HUES64 (cell line): ENCODE data around the gene TMEM9.

Experiments
- H3K27ac ChIP-seq: 2 replicates; pipeline ENCODE4 v1.7.0; 2013; ENCODE audit warnings: low read depth, low read length, inconsistent platforms
- H3K27me3 ChIP-seq: 2 replicates; pipeline ENCODE4 v1.6.1; 2013; ENCODE audit warnings: mild to moderate bottlenecking, low read length; ENCODE audit not compliant: insufficient read depth
- H3K36me3 ChIP-seq: 2 replicates; pipeline ENCODE4 v1.6.1; 2013; ENCODE audit warnings: mild to moderate bottlenecking, low read length; ENCODE audit not compliant: insufficient read depth
- H3K4me1 ChIP-seq: 2 replicates; pipeline ENCODE4 v1.6.1; 2013; ENCODE audit warnings: mild to moderate bottlenecking, low read length, moderate library complexity; ENCODE audit not compliant: insufficient read depth
- H3K4me3 ChIP-seq: 2 replicates; pipeline ENCODE4 v1.5.1; 2013; ENCODE audit warnings: mild to moderate bottlenecking, low read length, moderate library complexity
- H3K9ac ChIP-seq: 2 replicates; pipeline ENCODE4 v1.6.1; 2013; ENCODE audit warnings: mild to moderate bottlenecking, low read depth, low read length
- H3K9me3 ChIP-seq: 2 replicates; pipeline ENCODE4 v1.6.1; 2013; ENCODE audit warnings: low read depth, low read length; ENCODE audit not compliant: insufficient read depth
- WGBS: fragments of 150-250, 120-280 bp; methylation state at CpG from one replicate; pipeline ENCODE4 v1.1.7; 2013; ENCODE audit warnings: missing lambda C conversion rate; 5-methylcytosine and 5-hydroxymethylcytosine counted together

TMEM9 gene

DNA sequence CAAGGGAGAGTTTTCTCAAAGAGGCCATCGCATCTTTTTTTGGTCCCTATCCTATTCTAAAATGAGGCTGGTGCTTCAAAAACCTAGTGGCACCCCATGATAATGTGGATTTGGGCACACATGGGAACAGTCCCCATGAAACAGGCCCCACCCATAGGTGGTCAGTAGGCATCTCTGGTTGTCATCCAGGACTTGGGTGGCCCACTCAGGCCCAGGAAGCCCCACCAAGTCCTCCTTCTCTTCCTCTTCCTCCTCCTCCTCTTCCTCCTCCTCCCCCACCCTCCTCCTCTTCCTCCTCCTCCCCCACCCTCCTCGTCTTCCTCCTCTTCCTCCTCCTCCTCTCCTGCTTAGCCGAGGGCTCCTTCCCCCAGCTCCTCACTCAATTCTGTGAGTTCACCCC, 42.6 kb downstream of the TMEM9 start:
- 85% methylated on average over 3 of the region's 3 CpGs for WGBS
- no peak overlapping the region for H3K27ac ChIP-seq

DNA sequence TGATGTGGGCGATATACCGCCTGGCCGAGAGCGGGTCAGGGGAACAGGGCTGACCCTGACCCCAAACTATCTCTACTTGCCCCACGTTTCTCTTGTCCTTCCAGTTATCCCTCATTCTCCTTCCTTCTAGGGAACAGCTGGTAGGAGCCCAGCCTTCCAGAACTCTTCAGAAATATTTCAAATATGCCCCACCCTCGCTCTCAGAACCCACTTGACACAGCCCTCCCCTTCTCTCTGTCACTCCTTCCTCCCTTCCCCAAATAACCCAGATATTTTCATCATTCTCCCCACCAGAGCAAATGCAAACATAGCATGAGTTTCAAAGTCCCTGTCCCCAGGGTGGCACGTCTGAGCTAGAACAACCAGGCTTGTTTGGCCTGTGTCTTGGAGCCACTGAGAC, 43.1 kb downstream of the TMEM9 start:
- Histone ChIP-seq H3K9me3 (no peaks in the 10 kb centered on the region), H3K4me1 (peaks cover 8% of the 10 kb centered on the region; the same call in 1 of the 2 replicates), H3K9ac (no peak overlapping the region), H3K27ac (no peak overlapping the region), H3K4me3 (no peak overlapping the region), H3K36me3 (no peaks in the 10 kb centered on the region), H3K27me3 (peaks cover 31% of the 10 kb centered on the region)
- 93% methylated on average over 7 of the region's 7 CpGs for WGBS

More for the DNA sequence above, 42.6 kb downstream of the TMEM9 start:
- H3K4me3 ChIP-seq = no peak overlapping the region
- no peak overlapping the region for H3K9ac ChIP-seq
- no peaks in the 10 kb centered on the region for H3K9me3 ChIP-seq
- no peaks in the 10 kb centered on the region for H3K36me3 ChIP-seq
- H3K4me1 ChIP-seq = peaks cover 8% of the 10 kb centered on the region; the same call in 1 of the 2 replicates
- peaks cover 36% of the 10 kb centered on the region for H3K27me3 ChIP-seq

DNA sequence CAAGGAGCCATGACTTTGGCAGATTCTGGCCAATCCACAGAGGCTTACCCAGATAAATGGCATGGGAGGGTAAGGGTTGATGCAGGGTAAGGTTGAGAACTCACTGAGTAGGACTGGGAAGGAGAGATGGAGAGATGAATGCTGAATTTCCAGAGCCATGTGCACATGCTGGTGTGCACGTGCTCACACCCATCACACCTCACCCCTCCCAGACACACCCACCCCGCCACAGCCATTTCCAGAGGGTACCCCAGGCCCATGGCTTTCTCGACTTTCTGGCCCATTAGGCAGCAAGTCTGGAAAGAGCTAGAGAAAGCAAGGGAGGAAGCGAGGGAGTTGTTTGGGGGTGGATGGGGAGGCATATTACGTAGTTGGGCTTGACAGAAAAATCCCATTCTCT, 43.7 kb downstream of the TMEM9 start:
- peaks cover 8% of the 10 kb centered on the region; the same call in 1 of the 2 replicates for H3K4me1 ChIP-seq
- no peak overlapping the region for H3K9ac ChIP-seq
- 77% methylated on average over 5 of the region's 5 CpGs for WGBS
- H3K27ac ChIP-seq = no peak overlapping the region
- H3K36me3 ChIP-seq = no peaks in the 10 kb centered on the region
- peaks cover 26% of the 10 kb centered on the region for H3K27me3 ChIP-seq
- no peak overlapping the region for H3K4me3 ChIP-seq
- H3K9me3 ChIP-seq = no peaks in the 10 kb centered on the region

DNA sequence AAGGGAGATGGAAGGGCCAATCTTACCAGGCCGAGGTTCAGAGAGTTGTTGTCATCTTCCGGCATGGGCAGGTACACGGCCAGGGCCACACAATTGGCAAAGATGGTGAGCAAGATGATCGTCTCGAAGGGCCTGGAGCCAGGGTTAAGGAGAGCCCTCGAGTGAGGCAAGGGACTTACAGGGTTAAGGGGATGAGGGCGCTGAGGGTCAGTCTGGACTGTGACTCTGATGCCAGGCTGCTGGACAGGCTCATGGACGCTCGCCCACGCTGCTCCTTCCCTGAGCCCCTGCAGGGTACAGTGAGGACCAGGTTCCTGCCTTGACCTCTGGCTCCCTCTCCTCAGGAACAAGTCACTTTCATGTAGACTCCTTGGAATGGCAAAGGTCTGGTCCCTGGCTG, 44.1 kb downstream of the TMEM9 start:
- Histone ChIP-seq H3K27ac (no peak overlapping the region), H3K4me1 (peaks cover 8% of the 10 kb centered on the region; the same call in 1 of the 2 replicates), H3K9ac (no peak overlapping the region), H3K36me3 (no peaks in the 10 kb centered on the region), H3K27me3 (peaks cover 21% of the 10 kb centered on the region), H3K4me3 (no peak overlapping the region), H3K9me3 (no peaks in the 10 kb centered on the region)
- WGBS = 93% methylated on average over 10 of the region's 10 CpGs

DNA sequence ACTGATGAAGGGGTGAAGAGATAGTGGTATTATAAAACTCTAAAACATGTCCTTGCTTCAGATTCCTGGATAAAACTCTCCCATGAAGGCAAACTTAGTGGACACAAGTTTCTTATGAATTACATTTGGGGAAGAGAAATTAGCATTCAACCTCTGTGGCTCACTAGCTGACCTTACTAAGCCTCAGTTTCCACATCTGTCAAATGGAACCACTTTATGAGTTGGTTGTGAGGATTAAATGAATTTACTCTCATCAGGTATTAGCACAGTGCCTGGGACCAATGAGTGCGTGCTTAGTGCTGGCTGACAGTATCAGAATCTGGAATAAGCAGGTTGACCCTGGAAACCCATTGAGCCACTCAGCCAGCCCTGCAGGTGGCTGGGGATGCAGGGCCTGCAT, 44.6 kb downstream of the TMEM9 start:
- Histone ChIP-seq H3K4me1 (peaks cover 8% of the 10 kb centered on the region; the same call in 1 of the 2 replicates), H3K9ac (no peak overlapping the region), H3K4me3 (no peak overlapping the region), H3K9me3 (no peaks in the 10 kb centered on the region), H3K27me3 (peaks cover 16% of the 10 kb centered on the region), H3K27ac (no peak overlapping the region), H3K36me3 (no peaks in the 10 kb centered on the region)
- WGBS = 90% methylated on average over 1 of the region's 1 CpG

DNA sequence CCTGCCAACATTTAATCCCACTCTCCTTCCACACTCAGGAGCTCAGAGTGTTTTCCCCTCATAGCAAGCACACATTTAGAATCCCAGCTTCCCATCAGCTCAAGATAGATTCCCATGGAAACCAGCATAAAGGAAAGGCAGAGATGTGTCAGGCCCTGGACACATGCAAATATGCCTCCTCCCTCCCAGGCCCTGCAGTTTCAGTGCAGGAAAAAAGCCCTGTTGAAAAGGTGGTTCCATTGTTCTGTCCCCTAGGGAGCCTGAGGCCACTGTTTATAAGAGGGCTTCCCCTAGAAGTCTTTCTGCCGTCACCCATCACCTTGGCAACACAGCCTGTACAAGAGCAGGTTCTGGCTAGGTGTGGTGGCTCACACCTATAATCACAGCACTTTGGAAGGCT, 45.7 kb downstream of the TMEM9 start:
- 53% methylated on average over 1 of the region's 1 CpG for whole genome bisulfite sequencing
- no peak overlapping the region for H3K4me3 ChIP-seq
- peaks cover 5% of the 10 kb centered on the region; the same call in 1 of the 2 replicates for H3K4me1 ChIP-seq
- H3K9ac ChIP-seq = no peak overlapping the region
- no peak overlapping the region for H3K27ac ChIP-seq
- H3K36me3 ChIP-seq = no peaks in the 10 kb centered on the region
- H3K27me3 ChIP-seq = peaks cover 8% of the 10 kb centered on the region
- no peaks in the 10 kb centered on the region for H3K9me3 ChIP-seq

DNA sequence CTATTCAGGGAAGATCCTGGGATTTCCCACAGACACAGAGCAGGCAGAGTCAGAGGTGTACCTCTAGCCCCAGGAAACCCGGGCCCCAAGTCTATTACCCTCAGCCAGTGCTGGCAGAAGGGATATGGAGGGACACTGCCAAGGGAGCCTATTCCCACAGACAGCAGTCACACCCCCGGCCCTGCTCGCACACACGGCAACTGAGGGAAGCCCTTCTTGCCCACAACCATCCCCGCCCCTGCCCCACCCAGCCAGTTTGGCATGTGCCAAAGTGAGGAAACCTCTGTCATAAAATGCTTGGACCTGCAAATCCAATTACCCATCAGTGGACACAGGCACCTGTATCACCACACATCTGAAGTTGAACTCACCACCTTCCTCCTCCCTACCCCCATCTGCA, 48.6 kb downstream of the TMEM9 start:
- no peak overlapping the region for H3K9ac ChIP-seq
- H3K4me3 ChIP-seq = no peak overlapping the region
- no peaks in the 10 kb centered on the region for H3K9me3 ChIP-seq
- no peaks in the 10 kb centered on the region for H3K27me3 ChIP-seq
- H3K27ac ChIP-seq = no peak overlapping the region
- WGBS = 90% methylated on average over 5 of the region's 5 CpGs
- H3K36me3 ChIP-seq = no peaks in the 10 kb centered on the region
- peaks cover 5% of the 10 kb centered on the region; the same call in 1 of the 2 replicates for H3K4me1 ChIP-seq

DNA sequence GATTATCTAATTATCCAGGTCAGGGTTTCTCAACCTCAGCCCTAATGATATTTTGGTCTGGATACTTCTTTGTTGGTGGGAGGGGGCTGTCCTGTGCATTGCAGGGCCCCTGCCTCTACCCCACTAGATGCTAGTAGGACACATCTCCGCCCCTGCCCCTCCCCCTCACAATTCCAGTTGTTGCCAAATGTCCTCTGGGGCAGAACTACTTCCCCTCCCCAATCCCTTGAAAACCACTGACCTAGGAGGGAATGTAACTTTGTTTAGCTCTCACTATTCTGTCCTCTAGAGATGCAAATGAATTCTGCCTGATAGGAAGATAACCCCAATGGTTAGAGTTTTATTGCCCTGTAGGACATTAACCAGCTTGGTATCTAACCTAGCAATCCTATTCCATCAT, 50.1 kb downstream of the TMEM9 start:
- Histone ChIP-seq H3K9me3 (no peaks in the 10 kb centered on the region), H3K27ac (no peak overlapping the region), H3K4me1 (peaks cover 5% of the 10 kb centered on the region; the same call in 1 of the 2 replicates), H3K27me3 (no peaks in the 10 kb centered on the region), H3K4me3 (no peak overlapping the region), H3K9ac (no peak overlapping the region), H3K36me3 (no peaks in the 10 kb centered on the region)
- WGBS = 56% methylated on average over 1 of the region's 1 CpG

DNA sequence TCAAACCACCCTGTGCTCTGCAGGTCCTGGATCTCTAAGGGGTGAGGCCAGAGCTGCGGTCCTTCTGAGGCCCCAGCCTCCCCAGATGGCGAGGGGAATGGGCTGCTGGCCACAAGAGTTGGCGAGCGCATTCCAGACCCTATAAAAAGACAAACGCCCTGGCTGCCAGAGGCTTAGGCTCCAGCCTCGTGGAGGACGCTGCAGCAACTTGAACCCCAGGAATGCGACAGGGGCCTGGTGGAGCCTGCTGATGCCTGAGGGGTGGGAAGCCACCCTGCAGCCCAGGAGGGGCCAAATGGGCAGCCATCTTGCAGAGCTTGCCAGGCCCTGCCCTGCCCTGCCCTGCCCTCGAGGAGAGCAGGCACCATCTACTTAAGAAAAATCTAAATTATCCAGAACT, 50.6 kb downstream of the TMEM9 start:
- H3K27me3 ChIP-seq = no peaks in the 10 kb centered on the region

DNA sequence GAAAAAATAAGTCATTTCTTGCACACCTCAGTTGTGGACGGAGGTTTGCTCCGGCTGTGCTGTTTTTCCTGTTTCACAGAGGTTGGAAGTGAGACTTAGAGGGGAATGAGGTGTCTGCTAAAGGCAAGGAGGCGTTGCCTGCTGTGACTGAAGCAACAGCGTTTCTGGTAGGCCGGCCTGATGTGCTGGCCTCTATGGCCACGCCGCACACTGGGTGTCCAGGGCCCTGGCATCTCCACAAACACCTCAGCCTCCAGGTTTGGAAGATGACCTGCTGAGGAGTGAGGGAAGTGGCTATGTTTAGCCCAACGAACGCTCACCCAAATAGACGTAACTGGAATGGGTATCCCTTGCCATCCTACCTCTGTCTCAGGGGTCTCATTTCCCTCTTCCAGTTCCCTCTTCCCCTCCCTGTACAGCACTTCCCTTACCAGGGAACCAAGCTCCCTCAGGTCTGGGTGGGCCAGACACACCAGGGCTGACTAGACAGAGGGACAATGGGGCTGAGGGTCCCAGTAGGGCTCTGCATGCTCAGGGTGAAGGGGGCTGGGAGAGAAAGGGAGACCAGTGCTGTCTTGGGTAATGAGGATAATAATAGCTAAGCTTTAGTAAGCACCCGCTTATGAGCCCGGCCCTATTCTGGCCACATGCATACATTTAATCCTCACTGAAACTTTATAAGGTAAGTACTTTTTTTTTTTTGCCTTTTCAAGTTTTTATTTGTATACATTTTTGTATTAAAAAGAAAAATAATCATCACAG, 53.9 kb downstream of the TMEM9 start:
- 87% methylated on average over 10 of the region's 12 CpGs for WGBS
- no peak overlapping the region for H3K4me3 ChIP-seq
- no peaks in the 10 kb centered on the region for H3K9me3 ChIP-seq
- H3K27me3 ChIP-seq = no peaks in the 10 kb centered on the region
- H3K27ac ChIP-seq = no peak overlapping the region
- H3K4me1 ChIP-seq = no peaks in the 10 kb centered on the region; the same call in 1 of the 2 replicates
- H3K36me3 ChIP-seq = no peaks in the 10 kb centered on the region
- no peak overlapping the region for H3K9ac ChIP-seq

More for the DNA sequence above, 50.6 kb downstream of the TMEM9 start:
- Histone ChIP-seq H3K9ac (no peak overlapping the region), H3K27ac (no peak overlapping the region), H3K9me3 (no peaks in the 10 kb centered on the region), H3K36me3 (no peaks in the 10 kb centered on the region), H3K4me1 (peaks cover 5% of the 10 kb centered on the region; the same call in 1 of the 2 replicates), H3K4me3 (no peak overlapping the region)
- WGBS = 79% methylated on average over 8 of the region's 9 CpGs

DNA sequence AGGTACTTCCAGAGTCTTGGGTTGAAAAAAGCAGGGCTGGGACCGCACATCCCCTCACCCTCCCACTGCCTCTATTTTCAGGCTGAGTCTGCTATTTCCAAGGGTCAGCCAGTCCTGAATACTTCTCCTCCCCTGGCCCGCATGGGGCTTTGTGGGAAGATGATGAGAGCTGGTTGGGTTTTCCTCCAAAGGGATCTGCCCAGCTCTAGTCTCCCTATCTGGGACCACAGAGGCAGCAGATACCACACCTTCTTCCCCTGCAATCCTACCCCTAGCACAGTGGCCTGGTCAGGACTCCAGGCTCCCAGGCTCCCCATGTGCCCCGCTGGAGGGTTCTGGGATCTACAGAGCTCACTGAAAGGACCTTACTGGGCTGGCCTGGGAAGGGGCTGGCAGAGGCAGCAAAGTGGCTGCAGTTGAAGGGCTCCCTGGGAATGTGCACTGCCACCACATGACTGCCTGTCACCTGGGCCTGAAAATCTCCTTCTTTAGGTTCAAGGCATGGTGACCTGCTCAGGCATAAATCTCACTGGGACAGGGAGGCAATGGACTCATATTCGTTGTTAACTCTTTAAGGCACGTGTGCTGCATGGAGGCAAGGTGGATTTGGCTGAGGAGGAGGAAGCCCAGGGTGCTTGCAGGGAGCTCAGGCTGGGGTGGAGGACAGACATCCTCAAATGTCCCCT, 55.1 kb downstream of the TMEM9 start:
- no peak overlapping the region for H3K4me3 ChIP-seq
- H3K4me1 ChIP-seq = no peaks in the 10 kb centered on the region; the same call in 1 of the 2 replicates
- no peaks in the 10 kb centered on the region for H3K27me3 ChIP-seq
- H3K36me3 ChIP-seq = no peaks in the 10 kb centered on the region
- H3K9me3 ChIP-seq = no peaks in the 10 kb centered on the region
- no peak overlapping the region for H3K9ac ChIP-seq
- WGBS = 76% methylated on average over 4 of the region's 5 CpGs
- H3K27ac ChIP-seq = no peak overlapping the region
